Measurements from ENCODE around the gene GNAS-AS1. TPM values are rescaled to one million over a fixed set of nuclear protein-coding genes. Genes with fewer than 3 reads are reported as not detected.

The GNAS-AS1 gene
- total RNA-seq, 2 donors from 2014 or later: not detected

DNA sequence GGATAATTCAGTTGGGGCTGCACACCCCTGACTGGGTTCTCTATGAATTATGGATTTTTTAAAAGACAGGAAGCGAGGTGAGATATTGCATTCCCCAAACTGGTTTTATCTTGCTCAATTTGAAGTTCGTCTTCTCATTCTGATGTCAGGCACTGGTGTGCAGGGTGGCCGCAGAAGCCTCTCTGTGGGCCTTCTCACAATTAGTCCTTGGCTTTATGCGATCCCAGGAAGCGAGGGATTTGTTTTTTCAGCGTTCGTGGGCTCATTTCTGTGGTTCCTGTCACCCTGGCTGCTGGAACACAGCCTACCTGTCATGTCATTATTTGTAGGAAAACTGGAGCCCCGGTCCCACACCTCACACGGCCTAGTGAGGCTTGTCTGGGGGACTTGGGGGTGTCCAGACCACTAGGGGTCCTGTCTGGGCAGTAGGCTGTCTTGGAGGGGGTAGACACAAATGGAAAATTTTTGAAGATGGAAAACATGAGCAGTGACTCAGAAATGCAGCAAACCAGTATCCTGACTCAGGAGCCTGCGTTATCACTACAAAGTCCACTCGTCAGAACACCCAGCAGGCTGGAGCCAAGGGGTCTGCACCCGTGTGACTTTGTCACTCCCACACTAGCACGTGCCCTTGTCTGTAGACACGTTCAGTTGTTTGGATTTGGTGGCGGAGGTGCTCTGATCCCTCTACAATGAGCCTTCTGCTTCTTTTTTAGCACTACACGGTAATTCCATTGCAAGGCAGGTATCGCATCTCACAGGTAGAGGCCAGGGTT, 42.2 kb downstream of the GNAS-AS1 start:
- Histone ChIP-seq H3K27ac (no peak overlapping the region), H3K4me1 (no peaks in the 10 kb centered on the region), H3K27me3 (no peaks in the 10 kb centered on the region), H3K4me3 (no peak overlapping the region), H3K9me3 (no peaks in the 10 kb centered on the region), H3K36me3 (no peaks in the 10 kb centered on the region)
- DNase-seq (ENCODE audit: low spot score): no peak
- no peak for TF ChIP-seq CTCF (IDR thresholded peaks at IDR 0.05)

- no peak for TF ChIP-seq CTCF (IDR thresholded peaks at IDR 0.05)
- H3K4me3 ChIP-seq: no peak overlapping the region
- H3K36me3 ChIP-seq: no peaks in the 10 kb centered on the region
- no peaks in the 10 kb centered on the region for H3K9me3 ChIP-seq
- H3K4me1 ChIP-seq: no peaks in the 10 kb centered on the region
- DNase-seq (ENCODE audit: low spot score): no peak
- no peaks in the 10 kb centered on the region for H3K27me3 ChIP-seq
- H3K27ac ChIP-seq: no peak overlapping the region
Measured at GRCh38 chr20:58807801-58808200, 42.9 kb downstream of the GNAS-AS1 start.

GRCh38 chr20:58803533-58803932, 47.2 kb downstream of the GNAS-AS1 start:
- no peak for DNase-seq (ENCODE audit: low spot score)
- H3K36me3 ChIP-seq: no peaks in the 10 kb centered on the region
- no peaks in the 10 kb centered on the region for H3K27me3 ChIP-seq
- no peak overlapping the region for H3K4me3 ChIP-seq
- no peak for TF ChIP-seq CTCF (IDR thresholded peaks at IDR 0.05)
- no peaks in the 10 kb centered on the region for H3K9me3 ChIP-seq
- no peak overlapping the region for H3K27ac ChIP-seq
- H3K4me1 ChIP-seq: no peaks in the 10 kb centered on the region

- Histone ChIP-seq H3K27me3 (no peaks in the 10 kb centered on the region), H3K36me3 (no peaks in the 10 kb centered on the region), H3K27ac (no peak overlapping the region), H3K4me1 (no peaks in the 10 kb centered on the region), H3K9me3 (no peaks in the 10 kb centered on the region), H3K4me3 (no peak overlapping the region)
- no peak for DNase-seq (ENCODE audit: low spot score)
- TF ChIP-seq CTCF (IDR thresholded peaks at IDR 0.05): no peak
Measured at GRCh38 chr20:58802061-58802460, 48.6 kb downstream of the GNAS-AS1 start.

DNA sequence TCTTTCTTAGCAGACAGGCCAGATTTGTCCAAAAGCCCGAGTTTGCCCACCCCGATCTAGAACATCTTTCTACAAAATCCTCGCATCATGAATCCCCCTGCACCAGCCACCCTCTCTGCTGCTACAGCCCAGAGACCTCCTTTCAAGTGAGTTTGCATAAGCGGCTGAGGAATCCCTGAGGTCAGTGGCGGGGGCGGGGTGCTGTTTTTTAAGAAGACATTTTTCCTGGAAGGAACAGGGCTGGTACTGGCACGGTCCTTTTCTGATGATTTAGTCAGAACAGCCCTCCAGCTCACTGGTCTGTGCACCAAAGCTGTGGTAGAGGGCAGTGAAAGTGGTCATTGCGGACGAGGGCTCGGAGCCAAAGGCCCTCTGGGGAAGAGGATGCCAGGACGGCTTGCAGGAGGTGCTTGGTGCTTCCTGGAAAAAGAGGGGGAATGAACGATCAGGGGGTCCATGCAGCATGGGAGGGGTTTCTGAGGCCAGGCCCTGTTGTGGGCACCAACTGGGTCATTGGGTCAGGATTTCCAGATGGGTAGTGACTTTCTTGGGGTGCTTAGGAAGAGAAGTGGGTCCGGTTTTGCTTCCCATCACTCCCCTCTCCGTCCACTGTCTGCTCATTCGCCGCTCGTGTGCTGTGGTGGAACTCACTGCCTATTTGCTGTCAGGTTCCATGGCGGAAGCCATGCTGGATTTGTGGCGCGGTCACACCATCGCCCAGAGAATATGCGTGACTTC, 50.4 kb downstream of the GNAS-AS1 start:
- no peak for TF ChIP-seq CTCF (IDR thresholded peaks at IDR 0.05)
- H3K4me3 ChIP-seq: no peak overlapping the region
- no peaks in the 10 kb centered on the region for H3K27me3 ChIP-seq
- H3K36me3 ChIP-seq: no peaks in the 10 kb centered on the region
- H3K9me3 ChIP-seq: no peaks in the 10 kb centered on the region
- DNase-seq (ENCODE audit: low spot score): no peak
- no peak overlapping the region for H3K27ac ChIP-seq
- no peaks in the 10 kb centered on the region for H3K4me1 ChIP-seq
